ENCODE results near the gene HPCAL1. TPM values are rescaled to one million over a fixed set of nuclear protein-coding genes. Genes with fewer than 3 reads are reported as not detected.

Gene HPCAL1
- total RNA-seq, 1 donor from 2014 or later, result 15.9 TPM

GRCh38 chr2:10343658-10344057, 41.0 kb downstream of the HPCAL1 start:
- H3K27me3 Mint-ChIP-seq, result no peaks in the 10 kb centered on the region
- H3K4me3 Mint-ChIP-seq, result no peak overlapping the region
- no peaks in the 10 kb centered on the region for H3K9me3 Mint-ChIP-seq
- intact Hi-C loops (cut with micrococcal nuclease), result no loop called here
- ATAC-seq (ENCODE audit: low read depth) (no peak), DNase-seq (no peak)
- TF ChIP-seq, protein P1, sequence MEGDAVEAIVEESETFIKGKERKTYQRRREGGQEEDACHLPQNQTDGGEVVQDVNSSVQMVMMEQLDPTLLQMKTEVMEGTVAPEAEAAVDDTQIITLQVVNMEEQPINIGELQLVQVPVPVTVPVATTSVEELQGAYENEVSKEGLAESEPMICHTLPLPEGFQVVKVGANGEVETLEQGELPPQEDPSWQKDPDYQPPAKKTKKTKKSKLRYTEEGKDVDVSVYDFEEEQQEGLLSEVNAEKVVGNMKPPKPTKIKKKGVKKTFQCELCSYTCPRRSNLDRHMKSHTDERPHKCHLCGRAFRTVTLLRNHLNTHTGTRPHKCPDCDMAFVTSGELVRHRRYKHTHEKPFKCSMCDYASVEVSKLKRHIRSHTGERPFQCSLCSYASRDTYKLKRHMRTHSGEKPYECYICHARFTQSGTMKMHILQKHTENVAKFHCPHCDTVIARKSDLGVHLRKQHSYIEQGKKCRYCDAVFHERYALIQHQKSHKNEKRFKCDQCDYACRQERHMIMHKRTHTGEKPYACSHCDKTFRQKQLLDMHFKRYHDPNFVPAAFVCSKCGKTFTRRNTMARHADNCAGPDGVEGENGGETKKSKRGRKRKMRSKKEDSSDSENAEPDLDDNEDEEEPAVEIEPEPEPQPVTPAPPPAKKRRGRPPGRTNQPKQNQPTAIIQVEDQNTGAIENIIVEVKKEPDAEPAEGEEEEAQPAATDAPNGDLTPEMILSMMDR (IDR thresholded peaks at IDR 0.05), result no peak
- ChIA-PET POLR2A (no interaction called here), CTCF (no interaction called here)
- H3K27ac Mint-ChIP-seq, result no peak overlapping the region
- H3K4me1 Mint-ChIP-seq, result peaks cover 49% of the 10 kb centered on the region
- peaks cover 5% of the 10 kb centered on the region for H3K36me3 Mint-ChIP-seq (ENCODE audit: low read depth)

- Mint-ChIP-seq H3K36me3 (ENCODE audit: low read depth) (peaks cover 3% of the 10 kb centered on the region), H3K9me3 (no peaks in the 10 kb centered on the region), H3K4me1 (peaks cover 55% of the 10 kb centered on the region), H3K4me3 (peak overlapping the region; percentile 0), H3K27me3 (no peaks in the 10 kb centered on the region), H3K27ac (no peak overlapping the region)
- no peak for DNase-seq
- CTCF ChIA-PET, result no interaction called here
- POLR2A ChIA-PET, result interaction anchor here (0.6 kb wide), 1 partner anchor 300 kb away, joined by 4 read pairs; no protein-coding TSS in a partner anchor
- intact Hi-C loops (cut with micrococcal nuclease), result no loop called here
- TF ChIP-seq, protein P1 (IDR thresholded peaks at IDR 0.05), result no peak
- no peak for ATAC-seq (ENCODE audit: low read depth)
Measured at GRCh38 chr2:10344105-10345066, 41.7 kb downstream of the HPCAL1 start.

GRCh38 chr2:10345126-10345525, 42.4 kb downstream of the HPCAL1 start:
- no peaks in the 10 kb centered on the region for H3K36me3 Mint-ChIP-seq (ENCODE audit: low read depth)
- peaks cover 56% of the 10 kb centered on the region for H3K4me1 Mint-ChIP-seq
- ChIA-PET CTCF (no interaction called here), POLR2A (no interaction called here)
- ATAC-seq (ENCODE audit: low read depth) (no peak), DNase-seq (no peak)
- intact Hi-C loops (cut with micrococcal nuclease), result no loop called here
- H3K27ac Mint-ChIP-seq, result no peak overlapping the region
- no peaks in the 10 kb centered on the region for H3K27me3 Mint-ChIP-seq
- no peak overlapping the region for H3K4me3 Mint-ChIP-seq
- H3K9me3 Mint-ChIP-seq, result no peaks in the 10 kb centered on the region
- TF ChIP-seq, protein P1 (IDR thresholded peaks at IDR 0.05), result no peak

DNA sequence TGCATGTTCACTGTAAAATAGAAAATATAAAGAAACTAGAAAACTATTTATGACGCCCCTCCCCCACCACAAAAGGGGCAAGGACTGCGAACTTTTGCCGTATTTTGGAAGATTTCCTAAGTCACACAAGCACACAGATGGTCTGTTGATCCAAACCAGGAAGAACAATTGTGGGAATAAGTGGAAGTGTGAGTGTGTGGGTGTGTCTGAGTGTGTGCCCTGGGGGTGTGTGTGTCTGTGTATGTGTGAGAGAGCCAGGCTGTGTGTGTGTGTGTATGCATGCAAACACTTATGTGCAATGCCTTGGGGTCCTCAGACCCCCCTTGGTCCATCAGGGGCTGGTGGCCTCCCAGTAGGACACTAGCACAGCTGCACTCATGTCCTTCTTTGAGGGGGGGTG, 43.1 kb downstream of the HPCAL1 start:
- Mint-ChIP-seq H3K27me3 (no peaks in the 10 kb centered on the region), H3K4me1 (peaks cover 62% of the 10 kb centered on the region), H3K9me3 (no peaks in the 10 kb centered on the region), H3K4me3 (no peak overlapping the region), H3K27ac (no peak overlapping the region), H3K36me3 (ENCODE audit: low read depth) (no peaks in the 10 kb centered on the region)
- TF ChIP-seq, protein P1 (IDR thresholded peaks at IDR 0.05), result no peak
- ChIA-PET CTCF (no interaction called here), POLR2A (no interaction called here)
- intact Hi-C loops (cut with micrococcal nuclease), result no loop called here
- no peak for ATAC-seq (ENCODE audit: low read depth)
- no peak for DNase-seq

DNA sequence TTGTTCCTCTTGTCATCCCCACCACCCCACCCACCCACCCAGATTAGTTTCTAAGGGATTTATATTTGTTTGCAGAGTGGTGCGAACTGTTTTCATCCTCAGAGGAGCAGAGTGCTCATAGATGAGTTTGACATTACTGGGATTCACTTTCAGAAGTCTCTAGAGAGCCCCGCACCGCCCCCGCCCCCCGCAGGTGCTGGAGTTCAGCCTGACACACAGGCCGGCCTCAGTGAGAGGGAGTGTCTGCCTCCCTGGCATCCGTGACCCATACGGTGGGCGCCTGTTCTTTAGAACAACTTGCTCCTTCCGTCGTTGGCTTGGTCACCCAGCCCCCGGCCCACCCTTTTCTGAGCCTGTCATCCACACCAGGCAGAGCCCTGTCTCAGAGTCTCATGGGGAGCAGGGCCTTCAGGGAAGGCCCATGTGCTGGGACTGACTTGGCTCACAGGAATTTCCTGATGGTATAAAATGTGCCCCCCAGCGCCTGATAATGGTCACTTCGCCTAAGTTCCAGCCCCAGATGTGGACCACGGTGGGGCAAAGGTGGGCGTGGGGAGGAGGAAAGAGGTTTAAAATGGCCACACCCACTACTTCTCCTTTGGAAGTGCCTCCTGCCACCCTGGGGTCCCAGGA, 44.3 kb downstream of the HPCAL1 start:
- H3K4me1 Mint-ChIP-seq, result peaks cover 67% of the 10 kb centered on the region
- ChIA-PET POLR2A (interaction anchor here (0.6 kb wide), 2 partner anchors 14 to 16 kb away, joined by 3 read pairs; no protein-coding TSS in a partner anchor), CTCF (no interaction called here)
- H3K36me3 Mint-ChIP-seq (ENCODE audit: low read depth), result no peaks in the 10 kb centered on the region
- no peaks in the 10 kb centered on the region for H3K27me3 Mint-ChIP-seq
- TF ChIP-seq, protein P1 (IDR thresholded peaks at IDR 0.05), result no peak
- H3K9me3 Mint-ChIP-seq, result no peaks in the 10 kb centered on the region
- H3K27ac Mint-ChIP-seq, result no peak overlapping the region
- ATAC-seq (ENCODE audit: low read depth) (no peak), DNase-seq (no peak)
- intact Hi-C loops (cut with micrococcal nuclease), result no loop called here
- no peak overlapping the region for H3K4me3 Mint-ChIP-seq

All from activated B cell treated with CpG ODN at 0.5 μM for 24 hours (primary cell).